Activated naive CD4-positive, alpha-beta T cell treated with anti-CD3 and anti-CD28 coated beads, Interleukin-2, amount 10 ng/mL, durations not matched to agents 7 days and 5 days (primary cell): ENCODE data around the gene ATL2.
"Not testable (repeated sequence)": the region's sequence is repeated elsewhere in the genome, so short reads cannot be mapped to it uniquely, and the experiment has no call there.

Source experiments
- CTCF ChIA-PET: fragments of 350-600 bp; sonication (Branson Sonifier 250); formaldehyde crosslinking; loops from one replicate; lab custom pipeline; 2021; ENCODE audit warnings: antibody characterized with exemption; lab: Charles Lee
- DNase-seq: peaks from one replicate; pipeline ENCODE4 v3.0.0-alpha.2; 2020
- H3K27ac Mint-ChIP-seq: one replicate; pipeline ENCODE4 v1.8.0; 2021; ENCODE audit warnings: mild to moderate bottlenecking, moderate library complexity, mixed read lengths
- H3K27me3 Mint-ChIP-seq: one replicate; pipeline ENCODE4 v1.8.0; 2021; ENCODE audit warnings: mild to moderate bottlenecking, mixed read lengths
- H3K36me3 Mint-ChIP-seq: one replicate; pipeline ENCODE4 v1.8.0; 2021; ENCODE audit warnings: mixed read lengths
- H3K4me1 Mint-ChIP-seq: one replicate; pipeline ENCODE4 v1.8.0; 2021; ENCODE audit warnings: mixed read lengths
- H3K4me3 Mint-ChIP-seq: one replicate; pipeline ENCODE4 v1.8.0; 2021; ENCODE audit warnings: mild to moderate bottlenecking, moderate library complexity, mixed read lengths
- H3K9me3 Mint-ChIP-seq: one replicate; pipeline ENCODE4 v1.8.0; 2021; ENCODE audit warnings: mixed read lengths

Gene ATL2

GRCh38 chr2:38407111-38407682 is 30.1 kb upstream of the ATL2 start:
- Mint-ChIP-seq H3K4me1 (no peaks in the 10 kb centered on the region), H3K27me3 (peaks cover 23% of the 10 kb centered on the region), H3K27ac (no peak overlapping the region), H3K9me3 (peaks cover 3% of the 10 kb centered on the region), H3K36me3 (no peaks in the 10 kb centered on the region), H3K4me3 (no peak overlapping the region)
- DNase-seq: no peak
- CTCF ChIA-PET: no interaction called here

GRCh38 chr2:38406597-38407110 is 29.6 kb upstream of the ATL2 start:
- Mint-ChIP-seq H3K4me1 (no peaks in the 10 kb centered on the region), H3K27me3 (peaks cover 23% of the 10 kb centered on the region), H3K9me3 (peaks cover 1% of the 10 kb centered on the region), H3K4me3 (no peak overlapping the region), H3K27ac (no peak overlapping the region), H3K36me3 (no peaks in the 10 kb centered on the region)
- CTCF ChIA-PET: no interaction called here
- DNase-seq: no peak

GRCh38 chr2:38405917-38406596 is 29.0 kb upstream of the ATL2 start:
- no peaks in the 10 kb centered on the region for H3K4me1 Mint-ChIP-seq
- no peak overlapping the region for H3K4me3 Mint-ChIP-seq
- no peak overlapping the region for H3K27ac Mint-ChIP-seq
- H3K27me3 Mint-ChIP-seq: peaks cover 23% of the 10 kb centered on the region
- no peaks in the 10 kb centered on the region for H3K36me3 Mint-ChIP-seq
- no peak for DNase-seq
- peaks cover 1% of the 10 kb centered on the region for H3K9me3 Mint-ChIP-seq
- CTCF ChIA-PET: interaction anchor here (0.8 kb wide), 1 partner anchor 27 kb away, joined by 3 read pairs; no protein-coding TSS in a partner anchor

- Mint-ChIP-seq H3K27ac (no peak overlapping the region), H3K27me3 (peaks cover 10% of the 10 kb centered on the region), H3K9me3 (peaks cover 4% of the 10 kb centered on the region), H3K4me3 (no peak overlapping the region), H3K36me3 (no peaks in the 10 kb centered on the region), H3K4me1 (no peaks in the 10 kb centered on the region)
- CTCF ChIA-PET: interaction anchor here (1.1 kb wide), 1 partner anchor 19 kb away, joined by 3 read pairs; no protein-coding TSS in a partner anchor
- DNase-seq: no peak
These were observed 23.4 kb upstream of the ATL2 start for GRCh38 chr2:38400513-38400912.

GRCh38 chr2:38398739-38399138 is 21.7 kb upstream of the ATL2 start:
- CTCF ChIA-PET: no interaction called here
- DNase-seq: no peak
- Mint-ChIP-seq H3K27ac (no peak overlapping the region), H3K9me3 (peaks cover 4% of the 10 kb centered on the region), H3K36me3 (no peaks in the 10 kb centered on the region), H3K4me3 (no peak overlapping the region), H3K4me1 (peaks cover 12% of the 10 kb centered on the region), H3K27me3 (peaks cover 24% of the 10 kb centered on the region)

- CTCF ChIA-PET: no interaction called here
- Mint-ChIP-seq H3K27ac (no peak overlapping the region), H3K27me3 (peaks cover 39% of the 10 kb centered on the region), H3K4me1 (peaks cover 14% of the 10 kb centered on the region), H3K9me3 (peaks cover 4% of the 10 kb centered on the region), H3K36me3 (no peaks in the 10 kb centered on the region), H3K4me3 (no peak overlapping the region)
- DNase-seq: no peak
These were observed 17.8 kb upstream of the ATL2 start for GRCh38 chr2:38394903-38395341.

- no peak for DNase-seq
- CTCF ChIA-PET: interaction anchor here (0.7 kb wide), 1 partner anchor 13 kb away, joined by 3 read pairs; no protein-coding TSS in a partner anchor
- peaks cover 42% of the 10 kb centered on the region for H3K27me3 Mint-ChIP-seq
- no peak overlapping the region for H3K4me3 Mint-ChIP-seq
- H3K4me1 Mint-ChIP-seq: peaks cover 21% of the 10 kb centered on the region
- peaks cover 4% of the 10 kb centered on the region for H3K9me3 Mint-ChIP-seq
- no peaks in the 10 kb centered on the region for H3K36me3 Mint-ChIP-seq
- no peak overlapping the region for H3K27ac Mint-ChIP-seq
These were observed 17.0 kb upstream of the ATL2 start for GRCh38 chr2:38394041-38394440.

- H3K9me3 Mint-ChIP-seq: no peaks in the 10 kb centered on the region
- peaks cover 40% of the 10 kb centered on the region for H3K27me3 Mint-ChIP-seq
- H3K36me3 Mint-ChIP-seq: peaks cover 2% of the 10 kb centered on the region
- CTCF ChIA-PET: interaction anchor here (1.1 kb wide), 1 partner anchor 117 kb away, joined by 3 read pairs; no protein-coding TSS in a partner anchor
- no peak overlapping the region for H3K4me3 Mint-ChIP-seq
- H3K4me1 Mint-ChIP-seq: peaks cover 39% of the 10 kb centered on the region
- no peak overlapping the region for H3K27ac Mint-ChIP-seq
- DNase-seq: no peak
These were observed 13.9 kb upstream of the ATL2 start for GRCh38 chr2:38390947-38391346.

GRCh38 chr2:38387887-38388286 is 10.8 kb upstream of the ATL2 start:
- Mint-ChIP-seq H3K9me3 (no peaks in the 10 kb centered on the region), H3K27me3 (peaks cover 27% of the 10 kb centered on the region), H3K4me1 (peaks cover 27% of the 10 kb centered on the region), H3K4me3 (peak overlapping the region; percentile 13), H3K36me3 (peaks cover 2% of the 10 kb centered on the region), H3K27ac (peak overlapping the region; percentile 69)
- CTCF ChIA-PET: interaction anchor here (1.3 to 1.4 kb wide), 2 partner anchors 9 to 11 kb away, joined by 3 to 4 read pairs; partner anchors contain the start of gene ATL2
- DNase-seq: peak; percentile 28

- H3K36me3 Mint-ChIP-seq: peaks cover 2% of the 10 kb centered on the region
- no peaks in the 10 kb centered on the region for H3K9me3 Mint-ChIP-seq
- H3K4me1 Mint-ChIP-seq: peaks cover 28% of the 10 kb centered on the region
- no peak overlapping the region for H3K27ac Mint-ChIP-seq
- CTCF ChIA-PET: interaction anchor here (1.3 kb wide), 1 partner anchor 10 kb away, joined by 4 read pairs; the partner anchor contains the start of gene ATL2
- peaks cover 27% of the 10 kb centered on the region for H3K27me3 Mint-ChIP-seq
- DNase-seq: no peak
- no peak overlapping the region for H3K4me3 Mint-ChIP-seq
These were observed 9.7 kb upstream of the ATL2 start for GRCh38 chr2:38386821-38387220.

- Mint-ChIP-seq H3K4me1 (peaks cover 32% of the 10 kb centered on the region), H3K27ac (no peak overlapping the region), H3K9me3 (no peaks in the 10 kb centered on the region), H3K27me3 (peaks cover 22% of the 10 kb centered on the region), H3K4me3 (no peak overlapping the region), H3K36me3 (peaks cover 2% of the 10 kb centered on the region)
- CTCF ChIA-PET: no interaction called here
- DNase-seq: no peak
These were observed 9.3 kb upstream of the ATL2 start for GRCh38 chr2:38386377-38386776.

- H3K36me3 Mint-ChIP-seq: peaks cover 2% of the 10 kb centered on the region
These were observed 7.3 kb upstream of the ATL2 start for GRCh38 chr2:38384338-38384737.

GRCh38 chr2:38383741-38384140 is 6.7 kb upstream of the ATL2 start:
- CTCF ChIA-PET, H3K9me3 Mint-ChIP-seq, DNase-seq, H3K27me3 Mint-ChIP-seq, H3K27ac Mint-ChIP-seq, H3K4me3 Mint-ChIP-seq, H3K36me3 Mint-ChIP-seq: not testable (repeated sequence)
- H3K4me1 Mint-ChIP-seq: peaks cover 42% of the 10 kb centered on the region

More at GRCh38 chr2:38384338-38384737, 7.3 kb upstream of the ATL2 start:
- no peak overlapping the region for H3K27ac Mint-ChIP-seq
- no peak overlapping the region for H3K4me3 Mint-ChIP-seq
- H3K9me3 Mint-ChIP-seq: no peaks in the 10 kb centered on the region
- DNase-seq: no peak
- CTCF ChIA-PET: no interaction called here
- peaks cover 42% of the 10 kb centered on the region for H3K4me1 Mint-ChIP-seq
- peaks cover 9% of the 10 kb centered on the region for H3K27me3 Mint-ChIP-seq

- Mint-ChIP-seq H3K27me3 (peaks cover 9% of the 10 kb centered on the region), H3K9me3 (no peaks in the 10 kb centered on the region), H3K27ac (no peak overlapping the region), H3K4me3 (no peak overlapping the region), H3K4me1 (peaks cover 39% of the 10 kb centered on the region), H3K36me3 (no peaks in the 10 kb centered on the region)
- DNase-seq: no peak
- CTCF ChIA-PET: interaction anchor here (0.7 to 0.9 kb wide), 2 partner anchors 12 to 638 kb away, joined by 3 read pairs; no protein-coding TSS in a partner anchor
These were observed 4.5 kb upstream of the ATL2 start for GRCh38 chr2:38381381-38382143.
